Ovary (tissue), 10 donors: Measurements from ENCODE around the gene RSAD2. TPM values are rescaled to one million over a fixed set of nuclear protein-coding genes. Genes with fewer than 3 reads are reported as not detected.

Source experiments
- DNase-seq, 5 donors: peaks; one replicate each; pipeline ENCODE4 v3.0.0-alpha.2; 2019 to 2020
- H3K27ac ChIP-seq, 2 donors: fragments of 200-600 bp; one replicate each; pipeline versions ENCODE4 v1.5.1 to v1.8.0; 2019 to 2022
- H3K27me3 ChIP-seq: fragments of 200-600 bp; one replicate; pipeline ENCODE4 v1.8.0; 2022
- H3K36me3 ChIP-seq: fragments of 200-600 bp; sonication (generic); one replicate; pipeline ENCODE4 v1.5.1; 2019
- H3K4me1 ChIP-seq: one replicate; pipeline ENCODE4 v1.8.1; 2013; ENCODE audit warnings: mild to moderate bottlenecking, moderate library complexity; ENCODE audit not compliant: insufficient read depth
- H3K4me3 ChIP-seq: fragments of 200-600 bp; sonication (generic); one replicate; pipeline ENCODE4 v1.5.1; 2017
- H3K9me3 ChIP-seq, 2 donors: fragments of 200-600 bp in 1 of 2; sonication (generic) in 1 of 2; one replicate each; pipeline versions ENCODE4 v1.5.1 to v1.8.1; 2013 to 2019; ENCODE audit warnings: mild to moderate bottlenecking in 1 of 2, moderate library complexity in 1 of 2
- EP300 ChIP-seq: sonication (generic); formaldehyde crosslinking; IDR thresholded peaks from one replicate; pipeline ENCODE4 v1.6.1; 2017; ENCODE audit warnings: antibody characterized with exemption
- POLR2A ChIP-seq: fragments of 450-650 bp; IDR thresholded peaks from one replicate; pipeline ENCODE4 v1.6.1; 2017; ENCODE audit warnings: antibody characterized with exemption, mild to moderate bottlenecking, moderate library complexity
- WGBS, 3 donors: extraction: QIAGEN DNeasy Blood & Tissue Kit in 1 of 3; methylation state at CpG; one replicate each; pipeline versions ENCODE4 v1.1.5 to v1.1.7; 2013 to 2017; 5-methylcytosine and 5-hydroxymethylcytosine counted together
- intact Hi-C, 4 donors: fragments of 100-400 bp; cut with DNase I; formaldehyde crosslinking; loops; one replicate each; pipeline versions ENCODE4 v1.11.0 to v1.15.1; 2022 to 2023
- long read RNA-seq, 3 donors: library from polyadenylated mRNA in 2 of 3; unstranded in 2 of 3; transcript quantifications; one replicate each; pipeline ENCODE4 v2.0.0 and lab custom pipeline, GENCODE V29; 2021 to 2026
- polyA plus RNA-seq, 2 donors: library from polyadenylated mRNA; stranded (reverse); fragments of 200-250 nt in 1 of 2; fragments of 350-450 nt in 1 of 2; fragmentation: Illumina TruSeq in 1 of 2; extraction: RNeasy Lipid Tissue Mini Kit (QIAGEN cat#74804) in 1 of 2; gene quantifications; one replicate each; pipeline ENCODE4 v1.2.3, GENCODE V29; 2013 to 2014
- total RNA-seq, 7 donors: library from RNA; depleted of rRNA in 2 of 7; stranded (reverse); fragments of >200 nt in 2 of 7; fragmentation: NEBNext Ultra II Directional in 3 of 7; extraction: Animal tissue kit (Norgen Biotek cat#: 25700) in 3 of 7; gene quantifications; one replicate each; pipeline versions ENCODE4 v1.1.0 to v1.2.4, GENCODE V29; 2016 to 2023
- TF ChIP-seq, protein P1 (sequence below), 3 donors: fragments of 450-650 bp in 2 of 3; fragments of 200-600 bp in 1 of 3; IDR thresholded peaks; one replicate each; pipeline versions ENCODE4 v1.5.1 to v1.8.0; 2016 to 2022; ENCODE audit warnings: antibody characterized with exemption in 3 of 3, mild to moderate bottlenecking in 1 of 3
- donor health status: DM: no; HTN: no; CAD: no; lungs with moderate emphysema.
- donor health status: DM: no; HTN: no; CAD: no.
- donor health status: Bipolar disorder and iron deficiency.
- donor health status: DM: yes; HTN: yes; CAD: no.
- donor health status: DM: no; HTN: no; CAD: no.
- donor health status: DM: yes; HTN: yes; CAD: no.

Gene RSAD2, protein sequence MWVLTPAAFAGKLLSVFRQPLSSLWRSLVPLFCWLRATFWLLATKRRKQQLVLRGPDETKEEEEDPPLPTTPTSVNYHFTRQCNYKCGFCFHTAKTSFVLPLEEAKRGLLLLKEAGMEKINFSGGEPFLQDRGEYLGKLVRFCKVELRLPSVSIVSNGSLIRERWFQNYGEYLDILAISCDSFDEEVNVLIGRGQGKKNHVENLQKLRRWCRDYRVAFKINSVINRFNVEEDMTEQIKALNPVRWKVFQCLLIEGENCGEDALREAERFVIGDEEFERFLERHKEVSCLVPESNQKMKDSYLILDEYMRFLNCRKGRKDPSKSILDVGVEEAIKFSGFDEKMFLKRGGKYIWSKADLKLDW
- total RNA-seq (1 to 10 TPM; 1.9 to 9.2 (median 4.5) TPM), polyA plus RNA-seq (10 to 100 TPM in 1 of 2 donors, 1 to 10 TPM in 1; 4.7 to 11.1 TPM)
- long read RNA-seq, donor 1, partial matches to known transcripts = 2 of 12 reads
- long read RNA-seq, donor 1, other reads (novel, unspliced or antisense) = 8 of 12 reads
- long read RNA-seq, donor 2 = 0 reads
- long read RNA-seq, donor 3, partial matches to known transcripts = 0 of 5 reads
- long read RNA-seq, donor 3, other reads (novel, unspliced or antisense) = 3 of 5 reads

DNA sequence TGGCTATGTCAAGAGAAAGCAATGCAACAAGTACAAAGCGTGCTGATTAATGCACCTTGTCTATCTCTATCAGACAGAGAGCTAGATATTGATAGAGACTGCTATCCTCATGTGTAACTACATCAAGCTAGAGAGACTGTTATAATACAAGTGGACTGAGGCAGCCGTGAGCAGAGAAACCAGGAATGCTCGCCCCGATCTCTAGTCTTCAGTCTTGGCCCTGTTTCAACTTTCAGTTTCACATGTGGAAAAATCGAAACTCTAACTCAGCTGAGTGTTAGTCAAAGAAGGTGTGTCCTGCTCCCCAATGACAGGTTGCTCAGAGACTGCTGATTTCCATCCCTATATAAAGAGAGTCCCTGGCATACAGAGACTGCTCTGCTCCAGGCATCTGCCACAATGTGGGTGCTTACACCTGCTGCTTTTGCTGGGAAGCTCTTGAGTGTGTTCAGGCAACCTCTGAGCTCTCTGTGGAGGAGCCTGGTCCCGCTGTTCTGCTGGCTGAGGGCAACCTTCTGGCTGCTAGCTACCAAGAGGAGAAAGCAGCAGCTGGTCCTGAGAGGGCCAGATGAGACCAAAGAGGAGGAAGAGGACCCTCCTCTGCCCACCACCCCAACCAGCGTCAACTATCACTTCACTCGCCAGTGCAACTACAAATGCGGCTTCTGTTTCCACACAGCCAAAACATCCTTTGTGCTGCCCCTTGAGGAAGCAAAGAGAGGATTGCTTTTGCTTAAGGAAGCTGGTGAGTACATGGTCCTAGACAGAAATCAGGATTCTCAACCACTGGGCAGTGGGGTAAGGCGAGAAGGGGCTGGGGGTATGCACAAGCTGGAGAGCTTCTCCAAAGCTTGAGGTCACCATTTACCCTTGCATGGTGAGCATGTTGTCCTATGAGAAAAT is at the start of gene RSAD2:
Gene RSAD2 (plus strand): TSS at position 376 of the 903 bp plus-strand sequence. CDS start 24 bp downstream, at position 400.
- TF ChIP-seq POLR2A (no peak), EP300 (no peak)
- TF ChIP-seq, protein P1, sequence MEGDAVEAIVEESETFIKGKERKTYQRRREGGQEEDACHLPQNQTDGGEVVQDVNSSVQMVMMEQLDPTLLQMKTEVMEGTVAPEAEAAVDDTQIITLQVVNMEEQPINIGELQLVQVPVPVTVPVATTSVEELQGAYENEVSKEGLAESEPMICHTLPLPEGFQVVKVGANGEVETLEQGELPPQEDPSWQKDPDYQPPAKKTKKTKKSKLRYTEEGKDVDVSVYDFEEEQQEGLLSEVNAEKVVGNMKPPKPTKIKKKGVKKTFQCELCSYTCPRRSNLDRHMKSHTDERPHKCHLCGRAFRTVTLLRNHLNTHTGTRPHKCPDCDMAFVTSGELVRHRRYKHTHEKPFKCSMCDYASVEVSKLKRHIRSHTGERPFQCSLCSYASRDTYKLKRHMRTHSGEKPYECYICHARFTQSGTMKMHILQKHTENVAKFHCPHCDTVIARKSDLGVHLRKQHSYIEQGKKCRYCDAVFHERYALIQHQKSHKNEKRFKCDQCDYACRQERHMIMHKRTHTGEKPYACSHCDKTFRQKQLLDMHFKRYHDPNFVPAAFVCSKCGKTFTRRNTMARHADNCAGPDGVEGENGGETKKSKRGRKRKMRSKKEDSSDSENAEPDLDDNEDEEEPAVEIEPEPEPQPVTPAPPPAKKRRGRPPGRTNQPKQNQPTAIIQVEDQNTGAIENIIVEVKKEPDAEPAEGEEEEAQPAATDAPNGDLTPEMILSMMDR (IDR thresholded peaks at IDR 0.05) = no peak
- Histone ChIP-seq H3K36me3 (no peaks in the 10 kb centered on the region), H3K27me3 (no peaks in the 10 kb centered on the region), H3K4me1 (no peaks in the 10 kb centered on the region), H3K4me3 (peak within 1 kb of the TSS; percentile 50), H3K9me3 (no peaks in the 10 kb centered on the region), H3K27ac (peak within 1 kb of the TSS in 1 of 2 donors; percentile 73)
- WGBS, 3 donors = 9 to 14% (median 11%) methylated on average over 9 to 10 of the region's 10 CpGs
- peak in 4 of 5 donors; percentile 32 to 49 (median 43) for DNase-seq
- intact Hi-C loops = no loop called here

DNA sequence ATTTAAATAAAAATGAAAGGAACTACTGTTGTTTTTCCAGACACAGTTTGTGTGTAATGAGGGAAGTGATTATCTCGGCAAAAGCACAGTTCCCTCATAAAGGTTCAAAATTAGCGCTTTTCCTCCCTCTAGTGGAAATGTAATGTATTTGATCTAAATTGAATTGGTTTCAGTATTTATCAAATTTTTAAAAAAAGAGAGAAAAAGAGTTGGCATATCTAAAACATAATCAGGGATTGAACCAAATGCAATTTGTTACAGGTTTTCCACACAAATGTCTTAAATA is 49.3 kb upstream of the RSAD2 start:
- no peaks in the 10 kb centered on the region for H3K27me3 ChIP-seq
- no peaks in the 10 kb centered on the region for H3K4me1 ChIP-seq
- peak overlapping the region in 1 of 2 donors; percentile 7 for H3K27ac ChIP-seq
- DNase-seq = no peak
- no peak overlapping the region for H3K4me3 ChIP-seq
- H3K36me3 ChIP-seq = no peaks in the 10 kb centered on the region
- no peaks in the 10 kb centered on the region for H3K9me3 ChIP-seq
- TF ChIP-seq, protein P1 (IDR thresholded peaks at IDR 0.05) = peak; percentile 29 to 43 (median 38)
- no peak for TF ChIP-seq POLR2A
- 3 to 4% (median 3%) methylated on average over 2 of the region's 2 CpGs for WGBS, 3 donors
- intact Hi-C loops = no loop called here

DNA sequence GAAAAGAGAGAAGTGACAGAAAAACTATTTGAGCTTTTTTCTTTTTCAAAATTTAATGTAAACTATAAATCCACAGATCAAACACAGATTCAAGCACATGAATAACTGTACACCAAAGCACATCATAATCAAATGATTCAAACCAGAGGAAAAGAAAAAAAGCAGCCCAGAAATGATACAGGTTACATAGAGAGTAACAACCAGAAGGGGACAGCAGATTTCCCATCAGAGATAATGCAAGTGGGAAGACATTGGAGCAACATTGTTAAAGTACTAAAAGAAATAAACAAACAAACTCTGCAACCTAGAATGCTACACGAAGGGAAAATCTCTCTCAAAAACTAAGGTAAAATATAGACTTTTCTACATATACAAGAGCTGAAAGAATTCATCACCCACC is 46.3 kb upstream of the RSAD2 start:
- Histone ChIP-seq H3K27ac (no peak overlapping the region), H3K27me3 (no peaks in the 10 kb centered on the region), H3K9me3 (no peaks in the 10 kb centered on the region), H3K36me3 (no peaks in the 10 kb centered on the region), H3K4me3 (no peak overlapping the region), H3K4me1 (no peaks in the 10 kb centered on the region)
- 64 to 72% (median 72%) methylated on average over 1 of the region's 1 CpG for WGBS, 3 donors
- TF ChIP-seq POLR2A = no peak
- TF ChIP-seq EP300 = no peak
- TF ChIP-seq, protein P1 (IDR thresholded peaks at IDR 0.05) = no peak
- intact Hi-C loops = no loop called here
- DNase-seq = no peak

DNA sequence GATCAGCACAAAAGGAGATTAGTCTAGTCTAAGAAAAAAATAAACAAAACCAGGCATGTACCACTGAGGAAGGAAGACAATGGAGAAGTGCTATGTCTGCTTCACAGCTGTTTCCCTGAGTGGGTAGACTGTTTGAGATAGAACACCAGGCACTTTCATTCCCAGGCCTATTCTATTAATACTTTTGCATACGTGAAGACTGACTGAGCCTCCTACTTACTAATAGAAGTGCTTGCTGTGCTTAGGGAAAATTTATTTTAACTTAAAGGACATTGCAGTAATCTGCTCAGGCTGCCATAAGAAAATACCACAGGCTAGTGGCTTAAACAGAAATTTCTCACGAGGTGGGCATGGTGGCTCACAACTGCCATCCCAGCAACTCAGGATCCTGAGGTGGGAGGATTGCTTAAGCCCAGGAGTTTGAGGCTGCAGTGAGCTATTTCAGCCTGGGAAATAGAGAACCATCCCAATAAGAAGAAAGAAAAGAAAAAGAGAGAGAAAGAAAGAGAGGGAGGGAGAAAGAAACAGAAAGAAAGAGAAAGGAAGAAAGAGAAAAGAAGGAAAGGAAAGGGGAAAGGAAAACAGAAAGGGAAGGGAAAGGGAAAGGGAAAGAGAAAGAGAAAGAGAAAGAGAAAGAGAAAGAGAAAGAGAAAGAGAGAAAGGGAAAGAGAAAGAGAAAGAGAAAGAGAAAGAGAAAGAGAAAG is 44.8 kb upstream of the RSAD2 start:
- intact Hi-C loops = no loop called here
- Histone ChIP-seq H3K36me3 (no peaks in the 10 kb centered on the region), H3K9me3 (no peaks in the 10 kb centered on the region), H3K27ac (no peak overlapping the region), H3K4me3 (no peak overlapping the region), H3K27me3 (no peaks in the 10 kb centered on the region), H3K4me1 (no peaks in the 10 kb centered on the region)
- TF ChIP-seq EP300 = no peak
- no peak for TF ChIP-seq POLR2A
- TF ChIP-seq, protein P1 (IDR thresholded peaks at IDR 0.05) = no peak
- WGBS, 3 donors = 57 to 62% (median 59%) methylated on average over 2 of the region's 2 CpGs
- DNase-seq = no peak
